Calu3 (cell line): ENCODE data around the gene C2orf76. TPM values are rescaled to one million over a fixed set of nuclear protein-coding genes. Genes with fewer than 3 reads are reported as not detected.

ENCODE experiments used
- BruUV-seq: library from RNA; stranded (reverse); fragments of 400-500 nt; replicated peaks from 2 replicates; lab custom pipeline; 2021; lab: Mats Ljungman, UMichigan
- CTCF ChIA-PET: fragments of 300-600 bp; sonication (Branson Sonifier 250); formaldehyde crosslinking; loops from one replicate; lab custom pipeline; 2022; ENCODE audit warnings: antibody characterized with exemption; lab: Charles Lee
- DNase-seq: peaks from one replicate; pipeline ENCODE4 v3.0.0; 2022
- H3K27ac Mint-ChIP-seq: one replicate; pipeline ENCODE4 v1.8.0; 2022; ENCODE audit warnings: mixed read lengths; ENCODE audit not compliant: unreplicated experiment
- H3K27me3 Mint-ChIP-seq: one replicate; pipeline ENCODE4 v1.8.0; 2022; ENCODE audit warnings: mixed read lengths; ENCODE audit not compliant: unreplicated experiment
- H3K36me3 Mint-ChIP-seq: one replicate; pipeline ENCODE4 v1.8.0; 2022; ENCODE audit warnings: mild to moderate bottlenecking, moderate library complexity, mixed read lengths; ENCODE audit not compliant: insufficient read depth, unreplicated experiment
- H3K4me1 Mint-ChIP-seq: one replicate; pipeline ENCODE4 v1.8.0; 2022; ENCODE audit warnings: mild to moderate bottlenecking, low read depth, mixed read lengths; ENCODE audit not compliant: unreplicated experiment
- H3K4me3 Mint-ChIP-seq: one replicate; pipeline ENCODE4 v1.8.0; 2022; ENCODE audit warnings: mild to moderate bottlenecking, low read depth, moderate library complexity, mixed read lengths; ENCODE audit not compliant: unreplicated experiment
- H3K9me3 Mint-ChIP-seq: one replicate; pipeline ENCODE4 v1.8.0; 2022; ENCODE audit warnings: low read depth, mixed read lengths; ENCODE audit not compliant: unreplicated experiment
- CTCF ChIP-seq: fragments of 200-600 bp; IDR thresholded peaks from one replicate; pipeline ENCODE4 v1.8.0; 2022; ENCODE audit warnings: antibody characterized with exemption; ENCODE audit not compliant: unreplicated experiment
- intact Hi-C: fragments of 100-400 bp; cut with micrococcal nuclease; formaldehyde crosslinking; loops from one replicate; pipeline ENCODE4 v1.10.0; 2022; ENCODE audit not compliant: unreplicated experiment
- total RNA-seq: library from RNA; stranded (reverse); gene quantifications from 2 replicates; pipeline ENCODE4 v1.2.3, GENCODE V29; 2022

Gene C2orf76
- total RNA-seq, 1 experiment from 2014 or later = 7.1 TPM

GRCh38 chr2:119311371-119311770 lies 55.3 kb downstream of the C2orf76 start:
- no peaks in the 10 kb centered on the region for H3K27me3 Mint-ChIP-seq
- H3K4me1 Mint-ChIP-seq = peaks cover 11% of the 10 kb centered on the region
- H3K27ac Mint-ChIP-seq = no peak overlapping the region
- no peak overlapping the region for H3K4me3 Mint-ChIP-seq
- no peaks in the 10 kb centered on the region for H3K36me3 Mint-ChIP-seq
- peaks cover 2% of the 10 kb centered on the region for H3K9me3 Mint-ChIP-seq
- no peak for TF ChIP-seq CTCF
- intact Hi-C loops = loop anchor here (5.0 kb wide), 1 partner anchor 429 kb away; no protein-coding TSS in a partner anchor
- DNase-seq = no peak
- CTCF ChIA-PET = interaction anchor here (0.7 to 2.0 kb wide), 2 partner anchors 20 to 430 kb away, joined by 3 to 7 read pairs; no protein-coding TSS in a partner anchor
- BruUV-seq = no TSS peak

GRCh38 chr2:119308793-119309330 lies 57.8 kb downstream of the C2orf76 start:
- no peaks in the 10 kb centered on the region for H3K36me3 Mint-ChIP-seq
- no peak for TF ChIP-seq CTCF
- H3K4me1 Mint-ChIP-seq = no peaks in the 10 kb centered on the region
- intact Hi-C loops = no loop called here
- no peaks in the 10 kb centered on the region for H3K27me3 Mint-ChIP-seq
- no TSS peak for BruUV-seq
- H3K4me3 Mint-ChIP-seq = no peak overlapping the region
- DNase-seq = no peak
- H3K27ac Mint-ChIP-seq = no peak overlapping the region
- CTCF ChIA-PET = interaction anchor here (0.7 kb wide), 1 partner anchor 290 kb away, joined by 4 read pairs; no protein-coding TSS in a partner anchor
- no peaks in the 10 kb centered on the region for H3K9me3 Mint-ChIP-seq

- Mint-ChIP-seq H3K27ac (no peak overlapping the region), H3K4me1 (no peaks in the 10 kb centered on the region), H3K36me3 (no peaks in the 10 kb centered on the region), H3K4me3 (no peak overlapping the region), H3K27me3 (no peaks in the 10 kb centered on the region), H3K9me3 (no peaks in the 10 kb centered on the region)
- no peak for DNase-seq
- no TSS peak for BruUV-seq
- intact Hi-C loops = no loop called here
- CTCF ChIA-PET = no interaction called here
- no peak for TF ChIP-seq CTCF
Measured at GRCh38 chr2:119307419-119308140, 59.1 kb downstream of the C2orf76 start.

GRCh38 chr2:119306196-119306590 lies 60.4 kb downstream of the C2orf76 start:
- Mint-ChIP-seq H3K27ac (no peak overlapping the region), H3K9me3 (no peaks in the 10 kb centered on the region), H3K27me3 (no peaks in the 10 kb centered on the region), H3K4me3 (no peak overlapping the region), H3K36me3 (no peaks in the 10 kb centered on the region), H3K4me1 (no peaks in the 10 kb centered on the region)
- BruUV-seq = no TSS peak
- CTCF ChIA-PET = no interaction called here
- DNase-seq = no peak
- intact Hi-C loops = no loop called here
- no peak for TF ChIP-seq CTCF
